Stimulated activated CD4-positive, alpha-beta T cell treated with anti-CD3 and anti-CD28 coated beads, TNF-alpha, amount 100 ng/mL, for 4 hours (primary cell): ENCODE measurements around the gene MED26.
A peak's percentile ranks its signal among the peaks of the same experiment; 100 is the strongest.

Source experiments
- DNase-seq, 3 experiments: peaks; one replicate each; pipeline ENCODE4 v3.0.0-alpha.2; 2020; ENCODE audit warnings: low read depth in 3 of 3

The MED26 gene

GRCh38 chr19:16542045-16542909, 85.7 kb downstream of the MED26 start, which contains the start of gene CHERP:
TSS of gene CHERP (minus strand) at chr19:16542437. CDS start at chr19:16542378, 59 bp downstream.
- DNase-seq: peak; percentile 88 to 90 (median 90)

GRCh38 chr19:16541526-16542044, 86.4 kb downstream of the MED26 start:
- no peak for DNase-seq

GRCh38 chr19:16540948-16541347, 87.1 kb downstream of the MED26 start:
- no peak for DNase-seq

- DNase-seq: no peak
Measured at GRCh38 chr19:16537111-16537510, 90.9 kb downstream of the MED26 start.

- DNase-seq: no peak
Measured at GRCh38 chr19:16536130-16536529, 91.9 kb downstream of the MED26 start.

- no peak for DNase-seq
Measured at GRCh38 chr19:16535381-16535780, 92.6 kb downstream of the MED26 start.

- DNase-seq: no peak
Measured at GRCh38 chr19:16532440-16533234, 95.4 kb downstream of the MED26 start.

- no peak for DNase-seq
Measured at GRCh38 chr19:16531380-16531669, 96.7 kb downstream of the MED26 start.

GRCh38 chr19:16530540-16531379, 97.2 kb downstream of the MED26 start:
- DNase-seq: no peak

- no peak for DNase-seq
Measured at GRCh38 chr19:16529466-16530144, 98.4 kb downstream of the MED26 start.

- DNase-seq: no peak
Measured at GRCh38 chr19:16527971-16528521, 100.0 kb downstream of the MED26 start.

- no peak for DNase-seq
Measured at GRCh38 chr19:16527334-16527935, 100.6 kb downstream of the MED26 start.

GRCh38 chr19:16525751-16526481, 102.1 kb downstream of the MED26 start:
- DNase-seq: no peak

GRCh38 chr19:16524991-16525734, 102.8 kb downstream of the MED26 start:
- DNase-seq: no peak
